Measurements from ENCODE around the gene TSPO. TPM values are rescaled to one million over a fixed set of nuclear protein-coding genes. Genes with fewer than 3 reads are reported as not detected.

The TSPO gene
- total and polyA plus RNA-seq, 2 of the 13 experiments (the other 11 are each of a cell fraction or from before 2014, with no cell fraction given): 0.46 to 1.4 TPM

DNA sequence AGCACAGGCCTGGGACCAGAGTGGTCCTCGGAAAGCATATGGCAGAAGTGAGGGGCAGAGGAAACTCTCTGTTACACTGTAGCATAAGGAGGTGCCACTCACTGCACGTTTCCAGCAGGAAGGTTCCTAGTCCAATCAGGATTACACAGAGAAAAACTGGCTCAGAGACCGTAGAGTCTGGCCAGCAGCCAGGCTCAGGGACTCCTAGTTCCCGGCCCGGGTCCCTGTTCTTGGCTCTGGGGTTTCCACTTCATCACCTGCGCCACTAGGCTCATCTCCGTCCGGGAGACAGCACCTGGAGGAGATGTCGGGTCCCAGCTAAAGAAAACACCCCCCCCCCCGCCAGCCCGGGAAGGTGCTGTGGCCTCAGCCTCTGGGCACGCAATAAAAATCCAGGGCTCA is 34.5 kb downstream of the TSPO start (continued):
- TF ChIP-seq, protein P1, sequence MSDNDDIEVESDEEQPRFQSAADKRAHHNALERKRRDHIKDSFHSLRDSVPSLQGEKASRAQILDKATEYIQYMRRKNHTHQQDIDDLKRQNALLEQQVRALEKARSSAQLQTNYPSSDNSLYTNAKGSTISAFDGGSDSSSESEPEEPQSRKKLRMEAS (IDR thresholded peaks at IDR 0.05): no peak
- TF ChIP-seq SALL1 (CRISPR knock-in tag; IDR thresholded peaks at IDR 0.05): peak; percentile 35; the same call in 1 of the 2 replicates
- 0 out of 2 replicates have a peak, but pooled peaks have one; percentile 17 for TF ChIP-seq HDAC2 (CRISPR knock-in tag; IDR thresholded peaks at IDR 0.05)

DNA sequence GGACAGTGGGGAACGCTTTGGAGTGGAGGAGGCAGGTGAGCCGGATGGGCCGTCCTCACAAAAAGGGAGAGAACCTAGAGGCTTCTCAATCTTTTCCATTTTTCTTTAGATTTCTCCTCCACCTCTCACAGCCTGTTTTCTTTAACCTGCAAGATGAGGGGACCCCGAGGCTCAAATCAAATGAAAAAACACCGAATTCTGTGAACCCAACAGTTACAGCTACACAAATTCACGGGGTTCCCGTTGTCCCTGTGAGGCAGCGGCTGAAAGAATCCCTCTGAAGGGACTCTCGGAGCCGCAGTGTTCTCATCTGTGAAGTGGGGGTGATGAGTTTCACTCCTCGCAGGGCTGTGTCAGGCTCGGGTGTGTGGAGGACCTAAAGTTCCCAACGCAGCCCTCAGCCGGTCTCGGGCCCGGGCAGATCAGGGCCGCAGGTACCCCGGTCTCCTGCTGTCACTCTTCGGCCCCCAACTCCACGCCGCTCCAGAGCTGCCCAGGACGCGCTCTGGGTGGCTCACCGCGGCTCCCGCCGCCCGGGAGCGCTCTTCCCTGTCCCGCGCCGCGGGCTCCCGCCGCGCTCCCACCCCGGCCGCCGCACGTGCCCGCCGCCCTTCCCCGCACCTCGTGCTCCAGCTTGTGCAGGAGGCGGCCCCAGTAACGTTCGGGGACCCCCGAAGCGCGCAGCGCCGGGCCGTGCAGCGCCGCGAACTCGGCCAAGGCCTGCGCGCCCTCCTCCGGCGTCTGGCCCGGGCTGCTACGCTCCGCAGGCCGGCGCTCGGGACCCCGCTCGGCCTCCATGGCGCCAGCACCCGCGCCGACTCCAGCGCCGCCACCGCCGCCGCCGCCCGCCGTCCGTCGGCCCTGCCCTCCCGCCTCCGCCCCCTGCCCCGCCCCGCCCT is 35.2 kb downstream of the TSPO start, which contains the start of gene TTLL12:
Gene TTLL12, minus strand, starts transcription at position 863 of the 899 bp plus-strand sequence. Its CDS starts 65 bp downstream, at position 798.
- intact Hi-C loops (cut with micrococcal nuclease; ENCODE audit: unreplicated experiment): no loop called here
- DNase-seq (ENCODE audit: low spot score): no peak
- CTCF ChIA-PET (ENCODE audit: low intra/inter-chr PET ratio, low total read pairs): no interaction called here
- TF ChIP-seq CEBPG (CRISPR knock-in tag; IDR thresholded peaks at IDR 0.05) (no peak), MED1 (CRISPR knock-in tag; IDR thresholded peaks at IDR 0.05) (no peak), HNRNPUL1 (IDR thresholded peaks at IDR 0.05; ENCODE audit: low read depth, low read length) (no peak), ZNF101 (CRISPR knock-in tag; IDR thresholded peaks at IDR 0.05; ENCODE audit: borderline replicate concordance, low read depth) (no peak), ZNF678 (CRISPR knock-in tag; IDR thresholded peaks at IDR 0.05) (no peak), ZMYM2 (CRISPR knock-in tag; IDR thresholded peaks at IDR 0.05) (no peak), ZNF629 (CRISPR knock-in tag; conservative IDR thresholded peaks at IDR 0.05) (peak; percentile 85), ZSCAN25 (CRISPR knock-in tag; IDR thresholded peaks at IDR 0.05) (no peak; the same call in 1 of the 2 replicates), SRY (CRISPR knock-in tag; IDR thresholded peaks at IDR 0.05) (peak; percentile 37; the same call in 1 of the 2 replicates), RELA (CRISPR knock-in tag; IDR thresholded peaks at IDR 0.05) (no peak)
- TF ChIP-seq, protein P2, sequence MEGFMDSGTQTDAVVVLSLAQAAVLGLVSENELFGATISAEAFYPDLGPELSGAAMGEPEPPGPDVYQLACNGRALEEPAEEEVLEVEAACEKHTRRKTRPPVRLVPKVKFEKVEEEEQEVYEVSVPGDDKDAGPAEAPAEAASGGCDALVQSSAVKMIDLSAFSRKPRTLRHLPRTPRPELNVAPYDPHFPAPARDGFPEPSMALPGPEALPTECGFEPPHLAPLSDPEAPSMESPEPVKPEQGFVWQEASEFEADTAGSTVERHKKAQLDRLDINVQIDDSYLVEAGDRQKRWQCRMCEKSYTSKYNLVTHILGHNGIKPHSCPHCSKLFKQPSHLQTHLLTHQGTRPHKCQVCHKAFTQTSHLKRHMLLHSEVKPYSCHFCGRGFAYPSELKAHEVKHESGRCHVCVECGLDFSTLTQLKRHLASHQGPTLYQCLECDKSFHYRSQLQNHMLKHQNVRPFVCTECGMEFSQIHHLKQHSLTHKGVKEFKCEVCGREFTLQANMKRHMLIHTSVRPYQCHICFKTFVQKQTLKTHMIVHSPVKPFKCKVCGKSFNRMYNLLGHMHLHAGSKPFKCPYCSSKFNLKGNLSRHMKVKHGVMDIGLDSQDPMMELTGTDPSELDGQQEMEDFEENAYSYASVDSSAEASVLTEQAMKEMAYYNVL (CRISPR knock-in tag; IDR thresholded peaks at IDR 0.05; ENCODE audit: borderline replicate concordance): no peak
- TF ChIP-seq, protein P3, sequence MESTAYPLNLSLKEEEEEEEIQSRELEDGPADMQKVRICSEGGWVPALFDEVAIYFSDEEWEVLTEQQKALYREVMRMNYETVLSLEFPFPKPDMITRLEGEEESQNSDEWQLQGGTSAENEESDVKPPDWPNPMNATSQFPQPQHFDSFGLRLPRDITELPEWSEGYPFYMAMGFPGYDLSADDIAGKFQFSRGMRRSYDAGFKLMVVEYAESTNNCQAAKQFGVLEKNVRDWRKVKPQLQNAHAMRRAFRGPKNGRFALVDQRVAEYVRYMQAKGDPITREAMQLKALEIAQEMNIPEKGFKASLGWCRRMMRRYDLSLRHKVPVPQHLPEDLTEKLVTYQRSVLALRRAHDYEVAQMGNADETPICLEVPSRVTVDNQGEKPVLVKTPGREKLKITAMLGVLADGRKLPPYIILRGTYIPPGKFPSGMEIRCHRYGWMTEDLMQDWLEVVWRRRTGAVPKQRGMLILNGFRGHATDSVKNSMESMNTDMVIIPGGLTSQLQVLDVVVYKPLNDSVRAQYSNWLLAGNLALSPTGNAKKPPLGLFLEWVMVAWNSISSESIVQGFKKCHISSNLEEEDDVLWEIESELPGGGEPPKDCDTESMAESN (CRISPR knock-in tag; conservative IDR thresholded peaks at IDR 0.05): peak; percentile 49; the same call in 1 of the 2 replicates

More for the DNA sequence above, 35.2 kb downstream of the TSPO start, which contains the start of gene TTLL12:
- Histone ChIP-seq H3K4me3 (replicated peaks in 1 of 3; ENCODE audit: insufficient read depth in 1 of 3, low read depth in 2 of 3, low read length in 3 of 3) (peak within 1 kb of the TSS; percentile 79 to 85 (median 85)), H3K27ac (ENCODE audit: extremely low read length, insufficient read depth, low read length) (peak within 1 kb of the TSS; percentile 79), H3K9ac (ENCODE audit: insufficient read depth, low read depth, low read length) (peak within 1 kb of the TSS; percentile 85), H3K27me3 (ENCODE audit: control insufficient read depth in 1 of 2, insufficient read depth in 2 of 2, low read length in 2 of 2) (no peaks in the 10 kb centered on the region), H3K79me2 (ENCODE audit: insufficient read depth, low read length) (peaks cover 14% of the 10 kb centered on the region), H3K4me1 (ENCODE audit: insufficient read depth, low read length) (peaks cover 48% of the 10 kb centered on the region), H3K9me3 (ENCODE audit: low read length) (peaks cover 10% of the 10 kb centered on the region), H2AFZ (ENCODE audit: low read length) (peak within 1 kb of the TSS; percentile 71), H4K20me1 (ENCODE audit: insufficient read depth, low read length) (no peaks in the 10 kb centered on the region), H3K36me3 (replicated peaks in 1 of 2; ENCODE audit: control insufficient read depth in 1 of 2, insufficient read depth in 2 of 2, low read length in 2 of 2) (no peaks in the 10 kb centered on the region; a peak in 2 of 5 replicates), H3K4me2 (ENCODE audit: low read depth, low read length) (peak within 1 kb of the TSS; percentile 96)
- WGBS (ENCODE audit: low lambda C conversion rate): 1% methylated on average over 13 of the region's 87 CpGs
- TSS peak; percentile 58 for BruUV-seq (replicated peaks)
- in situ Hi-C loops (cut with HindIII; ENCODE audit: extremely low pct_ligation_motif_present, low pct_unique_long_range_greater_than_20kb): no loop called here
- POLR2A ChIA-PET: interaction anchor here (0.6 to 1.8 kb wide), 9 partner anchors 10 to 211 kb away, joined by 3 to 6 read pairs (median 4); partner anchors contain the start of gene MCAT
- ATAC-seq (peak; percentile 62), FAIRE-seq (no peak)

Data from HepG2 (cell line).